Peyer's patch (tissue), 4 donors: Measurements from ENCODE around the gene SPINK5. TPM values are rescaled to one million over a fixed set of nuclear protein-coding genes. Genes with fewer than 3 reads are reported as not detected.

Experiments
- DNase-seq, 3 donors: peaks; one replicate each; pipeline ENCODE4 v3.0.0-alpha.2; 2017 to 2019
- H3K27ac ChIP-seq, 4 donors: fragments of 200-600 bp; sonication (generic); one replicate each; pipeline ENCODE4 v1.5.1; 2016 to 2019
- H3K27me3 ChIP-seq, 2 donors: fragments of 200-600 bp; sonication (generic); one replicate each; pipeline ENCODE4 v1.5.1; 2019
- H3K36me3 ChIP-seq, 3 donors: fragments of 200-600 bp; sonication (generic); one replicate each; pipeline ENCODE4 v1.5.1; 2016 to 2019
- H3K4me1 ChIP-seq, 4 donors: fragments of 200-600 bp; sonication (generic); one replicate each; pipeline ENCODE4 v1.5.1; 2016 to 2019
- H3K4me3 ChIP-seq, 4 donors: fragments of 200-600 bp; sonication (generic); 1 replicate in 3 of 4; 2 replicates in 1 of 4; pipeline ENCODE4 v1.5.1; 2016 to 2019; ENCODE audit warnings: mild to moderate bottlenecking in 1 of 4
- H3K9me3 ChIP-seq, 4 donors: fragments of 200-600 bp; sonication (generic); one replicate each; pipeline ENCODE4 v1.5.1; 2016 to 2019; ENCODE audit warnings: mild to moderate bottlenecking in 1 of 4
- CTCF ChIP-seq, 6 experiments: fragments of 450-650 bp in 4 of 6; fragments of 200-600 bp in 2 of 6; sonication (generic) in 1 of 6; IDR thresholded peaks; one replicate each; pipeline ENCODE4 v1.5.1; 2017 to 2019; ENCODE audit warnings: antibody characterized with exemption in 6 of 6, mild to moderate bottlenecking in 3 of 6, moderate library complexity in 1 of 6
- POLR2A ChIP-seq, 2 donors: fragments of 450-650 bp; IDR thresholded peaks; one replicate each; pipeline ENCODE4 v1.5.1; 2017; ENCODE audit warnings: antibody characterized with exemption in 2 of 2, mild to moderate bottlenecking in 2 of 2, moderate library complexity in 2 of 2
- total RNA-seq, 4 donors: library from RNA; depleted of rRNA; stranded (reverse); fragments of >200 nt; gene quantifications; one replicate each; pipeline ENCODE4 v1.1.0, GENCODE V29; 2016

The SPINK5 gene
- total RNA-seq, 4 donors from 2014 or later: 0.94 TPM; not detected in 3

GRCh38 chr5:148179234-148179824 is 115.5 kb downstream of the SPINK5 start:
- no peak for TF ChIP-seq POLR2A (IDR thresholded peaks at IDR 0.05)
- TF ChIP-seq CTCF (IDR thresholded peaks at IDR 0.05): peak in 4 of 6 experiments; percentile 39 to 69 (median 66)
- H3K4me3 ChIP-seq: no peak overlapping the region
- H3K27me3 ChIP-seq: no peaks in the 10 kb centered on the region
- no peak for DNase-seq
- H3K9me3 ChIP-seq: no peaks in the 10 kb centered on the region
- no peak overlapping the region for H3K27ac ChIP-seq
- no peaks in the 10 kb centered on the region for H3K4me1 ChIP-seq
- no peaks in the 10 kb centered on the region for H3K36me3 ChIP-seq

DNA sequence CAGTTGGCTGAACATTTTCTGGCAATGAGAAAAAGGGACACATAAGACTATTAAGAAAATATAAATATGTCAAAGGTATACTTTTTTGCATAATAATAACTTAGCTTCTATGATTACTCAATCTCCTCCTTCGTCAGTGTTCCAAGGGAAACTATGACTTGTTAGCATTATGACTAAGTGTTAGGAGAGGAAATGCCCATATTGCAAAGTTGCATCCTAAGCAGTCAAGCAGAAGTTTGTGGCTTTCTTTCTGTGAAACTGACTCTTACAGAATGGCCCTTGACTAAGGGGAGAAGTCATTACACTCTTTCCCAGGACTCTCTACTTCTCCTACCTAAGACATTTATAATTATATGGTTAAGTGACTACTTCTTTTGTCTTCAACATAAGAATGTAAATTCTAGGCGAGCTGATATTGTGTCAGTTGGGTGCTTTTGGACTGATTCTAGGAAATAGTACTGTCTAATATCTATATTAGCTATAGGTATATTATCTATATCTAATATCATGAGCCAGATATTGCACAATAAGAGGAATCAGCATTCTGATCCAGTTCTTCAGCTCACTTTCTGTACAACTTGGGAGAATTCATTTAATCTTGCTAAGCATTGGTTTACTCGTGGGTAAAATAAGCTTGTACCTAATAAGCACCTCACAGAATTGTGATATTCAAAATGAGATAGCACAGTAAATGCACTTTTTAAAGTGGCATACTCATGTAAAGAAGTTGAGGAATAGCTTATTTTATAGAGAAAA is 122.6 kb downstream of the SPINK5 start:
- Histone ChIP-seq H3K4me3 (no peak overlapping the region), H3K36me3 (no peaks in the 10 kb centered on the region), H3K4me1 (no peaks in the 10 kb centered on the region), H3K9me3 (no peaks in the 10 kb centered on the region), H3K27me3 (no peaks in the 10 kb centered on the region), H3K27ac (no peak overlapping the region)
- no peak for TF ChIP-seq POLR2A (IDR thresholded peaks at IDR 0.05)
- TF ChIP-seq CTCF (IDR thresholded peaks at IDR 0.05): no peak
- DNase-seq: no peak

Other genes starting within 250 kb of the SPINK5 start
- gene SPINK1, start 232.3 kb upstream of the SPINK5 start, total RNA-seq: 100 to 1,000 TPM in 3 of 4 donors, 10 to 100 TPM in 1; 46.2 to 436 (median 154) TPM
- gene SCGB3A2, start 185.3 kb upstream of the SPINK5 start, total RNA-seq: not detected
- not detected for gene C5orf46, start 157.4 kb upstream of the SPINK5 start, total RNA-seq
- not detected for gene SPINK14, start 104.6 kb downstream of the SPINK5 start, total RNA-seq
- not detected for gene SPINK6, start 139.1 kb downstream of the SPINK5 start, total RNA-seq
- gene MARCOL, start 174.5 kb downstream of the SPINK5 start, total RNA-seq: not detected
- gene SPINK13, start 204.8 kb downstream of the SPINK5 start, total RNA-seq: not detected
- not detected for gene SPINK7, start 248.4 kb downstream of the SPINK5 start, total RNA-seq